Suppressor macrophage treated with lipopolysaccharide for 4 hours (primary cell): Measurements from ENCODE around the gene LYZL1.
"Not testable (repeated sequence)": the region's sequence is repeated elsewhere in the genome, so short reads cannot be mapped to it uniquely, and the experiment has no call there.

ENCODE experiments used
- DNase-seq: peaks from one replicate; pipeline ENCODE4 v3.0.0-alpha.2; 2020

LYZL1 gene

GRCh38 chr10:29310463-29310862 is 21.6 kb downstream of the LYZL1 start:
- DNase-seq: not testable (repeated sequence)

GRCh38 chr10:29313071-29313470 is 24.2 kb downstream of the LYZL1 start:
- DNase-seq: no peak

GRCh38 chr10:29314726-29315125 is 25.9 kb downstream of the LYZL1 start:
- DNase-seq: no peak

DNA sequence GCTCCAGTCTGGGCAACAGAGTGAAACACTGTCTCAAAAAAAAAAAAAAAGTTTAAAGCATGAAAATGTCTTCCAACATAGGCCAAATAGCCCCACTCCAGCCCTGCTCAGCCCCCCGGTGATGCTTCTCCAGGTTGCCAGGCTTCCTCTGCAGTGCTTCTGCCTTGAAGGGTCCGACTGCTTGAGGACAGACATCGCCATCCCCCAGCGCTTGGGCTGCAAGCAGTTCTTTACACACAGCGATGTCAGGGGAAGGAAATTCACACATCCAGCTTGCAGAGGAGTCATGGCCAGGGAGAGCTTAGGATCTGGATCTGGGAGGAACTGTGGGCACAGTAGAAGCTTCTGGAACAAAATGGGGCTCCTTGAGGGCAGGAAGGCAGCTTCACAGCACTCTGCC is 26.9 kb downstream of the LYZL1 start:
- DNase-seq: no peak

DNA sequence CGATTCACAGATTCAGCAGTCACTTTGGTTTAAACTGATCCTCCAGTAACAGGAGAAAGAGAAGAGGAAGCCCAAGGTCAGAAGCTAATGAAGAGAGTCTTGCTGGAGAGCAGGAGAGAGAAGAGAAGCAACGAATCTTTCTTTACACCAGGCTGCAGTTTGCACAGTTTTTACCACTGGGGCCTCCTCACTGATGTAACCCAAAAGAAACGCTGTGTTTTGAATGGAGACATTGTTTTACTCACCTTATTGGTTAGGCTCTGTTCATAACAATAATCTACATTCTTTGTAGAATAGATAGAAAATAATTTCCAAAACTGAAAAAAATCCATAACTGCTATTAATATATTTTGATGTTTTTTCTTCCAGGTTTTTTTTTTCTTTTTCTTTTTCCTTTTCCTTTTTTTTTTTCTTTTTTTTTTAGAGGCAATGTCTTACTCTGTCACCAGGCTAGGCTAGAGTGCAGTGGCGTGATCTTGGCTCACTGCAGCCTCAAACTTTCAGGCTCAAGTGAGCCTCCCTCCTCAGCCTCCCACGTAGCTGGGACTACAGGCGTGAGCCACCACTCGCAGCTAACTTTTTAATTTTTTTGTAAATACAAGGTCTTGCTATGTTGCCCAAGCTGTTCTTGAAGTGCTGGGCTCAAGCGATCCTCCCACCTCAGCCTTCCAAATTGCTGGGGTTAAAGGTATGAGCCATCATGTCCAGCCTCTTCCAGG is 27.6 kb downstream of the LYZL1 start:
- DNase-seq: no peak

- DNase-seq: no peak
Measured at GRCh38 chr10:29317027-29317420, 28.2 kb downstream of the LYZL1 start.

DNA sequence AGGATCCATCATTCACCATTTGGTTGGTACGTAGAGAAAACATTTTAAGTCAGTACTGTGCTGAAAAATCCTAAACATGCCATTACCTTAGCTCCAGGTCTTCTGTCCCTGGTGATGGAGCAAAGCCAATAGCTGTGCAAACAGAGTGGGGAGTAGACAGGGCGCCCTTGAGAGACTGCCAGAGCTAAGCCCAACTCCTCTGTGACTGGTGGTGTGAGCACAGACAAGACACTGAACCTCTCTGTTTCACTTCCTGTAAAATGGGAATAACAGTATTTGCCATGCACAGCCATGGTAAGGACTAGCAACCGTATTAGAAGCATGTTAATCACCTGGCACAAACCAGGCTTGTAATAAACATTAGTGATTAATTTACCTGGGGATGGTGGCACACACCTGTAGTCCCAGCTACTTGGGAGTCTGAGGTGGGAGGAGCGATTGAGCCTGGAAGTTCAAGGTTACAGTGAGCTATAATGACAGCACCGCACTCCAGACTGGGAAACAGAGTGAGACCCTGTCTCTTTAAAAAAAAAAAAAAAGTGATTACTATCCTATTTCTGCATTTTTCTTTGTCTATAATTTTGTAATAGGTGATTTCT is 28.7 kb downstream of the LYZL1 start:
- no peak for DNase-seq

- DNase-seq: not testable (repeated sequence)
Measured at GRCh38 chr10:29318141-29319071, 29.5 kb downstream of the LYZL1 start.

GRCh38 chr10:29319205-29319781 is 30.4 kb downstream of the LYZL1 start:
- no peak for DNase-seq

DNA sequence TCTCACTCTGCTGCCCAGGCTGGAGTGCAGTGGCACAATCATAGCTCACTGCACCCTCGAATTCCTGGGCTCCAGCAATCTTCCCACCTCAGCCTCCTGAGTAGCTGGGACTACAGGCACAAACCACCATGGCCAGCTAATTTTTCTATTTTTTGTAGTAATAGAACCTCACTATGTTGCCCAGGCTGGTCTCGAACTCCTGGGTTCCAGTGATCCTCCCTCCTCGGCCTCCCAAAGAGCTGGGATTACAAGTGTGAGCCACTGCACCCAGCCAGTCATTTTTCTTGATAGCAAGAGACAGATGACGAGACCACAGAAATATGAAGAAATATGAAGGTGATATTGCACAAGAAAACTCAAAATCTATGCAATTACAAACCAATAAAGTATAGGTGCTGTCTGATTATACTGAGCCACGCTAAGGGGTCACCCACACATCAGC is 31.8 kb downstream of the LYZL1 start:
- not testable (repeated sequence) for DNase-seq

GRCh38 chr10:29321656-29322055 is 32.8 kb downstream of the LYZL1 start:
- DNase-seq: no peak

DNA sequence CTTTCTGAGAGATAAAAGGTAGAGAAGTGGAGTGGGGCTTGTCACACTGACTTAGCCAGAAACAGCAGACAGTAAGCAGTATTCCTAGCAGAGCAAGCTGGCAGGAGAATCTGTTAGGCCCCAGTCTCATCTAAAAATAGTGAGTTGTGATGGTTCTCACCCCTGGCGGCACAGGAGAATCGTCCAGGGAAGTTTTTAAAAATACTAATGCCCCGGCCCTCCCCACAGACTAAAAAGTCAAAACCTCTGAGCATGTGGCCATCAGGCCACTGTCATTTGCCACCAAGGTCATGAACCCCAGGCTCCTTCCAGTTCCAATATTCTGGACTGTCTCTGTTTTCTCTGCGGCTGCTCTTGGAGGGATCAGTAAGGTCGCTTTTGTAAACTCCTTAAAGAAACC is 34.0 kb downstream of the LYZL1 start:
- no peak for DNase-seq

GRCh38 chr10:29323367-29323766 is 34.5 kb downstream of the LYZL1 start:
- DNase-seq: no peak

GRCh38 chr10:29324220-29324841 is 35.5 kb downstream of the LYZL1 start:
- DNase-seq: no peak

DNA sequence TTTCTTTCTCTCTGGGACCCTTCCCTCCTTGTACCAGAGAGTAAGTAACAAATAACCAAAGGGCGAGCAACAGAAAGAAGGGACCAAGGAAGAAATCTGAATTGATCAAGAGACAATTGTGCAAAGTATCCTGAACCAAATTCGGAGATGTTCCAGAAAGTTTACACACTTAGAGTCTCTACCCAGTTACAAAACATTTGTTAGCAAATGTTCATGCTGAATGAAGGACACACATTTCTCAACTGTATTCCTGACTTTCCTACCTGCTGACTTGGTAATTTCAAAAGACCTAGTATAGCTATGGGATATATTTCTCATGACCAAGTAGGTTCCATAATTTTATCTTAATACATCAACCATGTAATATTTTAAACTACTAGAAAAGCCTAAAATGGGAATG is 37.4 kb downstream of the LYZL1 start:
- no peak for DNase-seq

DNA sequence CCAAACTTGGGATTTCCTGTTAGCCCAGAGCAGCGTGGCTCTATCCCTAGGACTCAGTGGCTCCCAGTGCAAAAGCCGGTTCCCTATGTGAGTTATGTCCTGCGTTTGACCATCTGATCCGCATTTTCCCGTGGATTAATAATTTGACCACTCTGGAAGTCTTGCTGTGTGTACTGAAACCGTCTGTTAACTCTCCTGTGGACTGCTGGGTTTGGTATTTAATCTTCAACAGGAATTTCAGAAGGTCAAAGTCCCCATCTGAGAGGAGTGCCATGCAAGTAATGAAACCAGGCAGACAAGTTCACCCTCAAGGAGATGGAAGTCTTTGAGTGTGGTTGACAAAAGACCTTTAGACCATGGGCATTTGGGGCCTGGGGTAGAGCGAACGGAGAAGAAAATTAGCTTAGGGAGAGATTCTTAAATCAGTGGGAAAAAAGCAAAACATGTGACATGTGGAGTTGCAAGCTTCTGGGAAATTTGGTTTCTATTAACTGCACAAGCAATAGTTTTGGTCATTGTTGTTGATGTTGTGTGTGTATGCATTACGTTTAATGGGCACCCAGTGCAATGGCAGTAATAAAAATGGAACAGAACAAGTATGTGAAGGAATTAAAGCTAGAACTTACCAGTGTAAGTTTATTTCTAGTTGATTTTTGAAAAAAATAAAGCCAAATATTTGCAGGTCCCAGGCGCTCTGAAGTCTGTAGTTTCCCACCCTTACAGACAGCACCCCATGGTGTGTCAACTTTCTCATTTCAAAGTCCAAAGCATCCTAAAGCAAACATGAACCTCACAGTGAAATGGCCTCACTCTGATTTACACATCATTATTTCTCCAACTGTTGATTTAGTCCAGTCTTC is 38.2 kb downstream of the LYZL1 start:
- no peak for DNase-seq

DNA sequence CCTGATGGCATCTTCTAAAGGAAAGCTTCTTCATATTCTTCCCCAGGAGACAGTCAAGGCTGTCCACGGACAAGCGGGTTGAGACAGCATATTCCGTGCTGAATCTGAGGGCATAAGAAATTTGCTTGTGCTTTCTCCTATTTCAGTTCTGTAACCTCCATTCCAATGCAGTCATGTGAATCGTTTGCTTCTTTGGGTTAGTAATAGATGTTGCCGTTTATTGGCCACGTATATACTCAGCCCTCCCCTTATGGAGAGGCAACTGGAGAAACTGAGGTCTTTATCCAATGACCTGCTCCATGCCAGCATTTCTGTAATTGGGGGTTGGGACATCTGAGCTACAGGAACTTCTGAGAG is 38.9 kb downstream of the LYZL1 start:
- no peak for DNase-seq

- no peak for DNase-seq
Measured at GRCh38 chr10:29328983-29329382, 40.1 kb downstream of the LYZL1 start.

GRCh38 chr10:29329420-29329819 is 40.5 kb downstream of the LYZL1 start:
- no peak for DNase-seq

GRCh38 chr10:29332061-29332760 is 43.3 kb downstream of the LYZL1 start:
- no peak for DNase-seq

DNA sequence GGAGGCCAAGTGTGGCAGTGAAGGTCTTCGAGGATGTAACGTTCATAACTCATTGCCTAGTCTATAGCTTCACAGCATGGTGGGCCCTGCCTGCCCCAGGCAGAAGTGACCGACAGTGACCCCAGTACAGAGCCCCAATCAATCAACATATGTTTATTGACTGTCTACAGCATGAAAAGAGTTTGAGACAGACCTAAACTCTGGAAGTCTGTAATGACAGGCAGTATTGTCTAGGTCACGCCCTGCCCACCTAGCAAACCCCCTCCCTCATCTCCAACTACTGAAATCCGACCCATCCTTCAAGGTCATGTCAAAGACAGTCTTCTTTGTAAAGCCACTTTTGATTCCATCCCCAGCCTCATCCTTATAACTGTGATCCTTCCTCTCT is 43.9 kb downstream of the LYZL1 start:
- no peak for DNase-seq
